Peyer's patch (tissue), 4 donors: Measurements from ENCODE around the gene NPM3.

ENCODE experiments used
- CTCF ChIP-seq, 6 experiments: fragments of 450-650 bp in 4 of 6; fragments of 200-600 bp in 2 of 6; sonication (generic) in 1 of 6; IDR thresholded peaks; one replicate each; pipeline ENCODE4 v1.5.1; 2017 to 2019; ENCODE audit warnings: antibody characterized with exemption in 6 of 6, mild to moderate bottlenecking in 3 of 6, moderate library complexity in 1 of 6
- POLR2A ChIP-seq, 2 donors: fragments of 450-650 bp; IDR thresholded peaks; one replicate each; pipeline ENCODE4 v1.5.1; 2017; ENCODE audit warnings: antibody characterized with exemption in 2 of 2, mild to moderate bottlenecking in 2 of 2, moderate library complexity in 2 of 2

GRCh38 chr10:101745074-101745696, 38.1 kb downstream of the NPM3 start:
- TF ChIP-seq CTCF (IDR thresholded peaks at IDR 0.05) (no peak), POLR2A (IDR thresholded peaks at IDR 0.05) (no peak)
